HUES6 (cell line): ENCODE measurements around the gene TJAP1.

Experiments used
- H3K27ac ChIP-seq: 2 replicates; pipeline ENCODE4 v1.7.0; 2013; ENCODE audit warnings: low read depth, mild to moderate bottlenecking, low read length, inconsistent platforms
- H3K27me3 ChIP-seq: 2 replicates; pipeline ENCODE4 v1.6.1; 2013; ENCODE audit warnings: low read length; ENCODE audit not compliant: control insufficient read depth, insufficient read depth
- H3K36me3 ChIP-seq: 2 replicates; pipeline ENCODE4 v1.6.1; 2013; ENCODE audit warnings: low read length; ENCODE audit not compliant: control insufficient read depth, insufficient read depth
- H3K4me1 ChIP-seq: 2 replicates; pipeline ENCODE4 v1.6.1; 2013; ENCODE audit warnings: low read length; ENCODE audit not compliant: control insufficient read depth, insufficient read depth
- H3K4me3 ChIP-seq: 2 replicates; pipeline ENCODE4 v1.5.1; 2013; ENCODE audit warnings: low read depth, low read length
- H3K9ac ChIP-seq: one replicate; pipeline ENCODE4 v1.6.1; 2013; ENCODE audit warnings: mild to moderate bottlenecking, low read length
- H3K9me3 ChIP-seq: 2 replicates; pipeline ENCODE4 v1.6.1; 2013; ENCODE audit warnings: low read depth, low read length; ENCODE audit not compliant: control insufficient read depth, insufficient read depth

TJAP1 gene

DNA sequence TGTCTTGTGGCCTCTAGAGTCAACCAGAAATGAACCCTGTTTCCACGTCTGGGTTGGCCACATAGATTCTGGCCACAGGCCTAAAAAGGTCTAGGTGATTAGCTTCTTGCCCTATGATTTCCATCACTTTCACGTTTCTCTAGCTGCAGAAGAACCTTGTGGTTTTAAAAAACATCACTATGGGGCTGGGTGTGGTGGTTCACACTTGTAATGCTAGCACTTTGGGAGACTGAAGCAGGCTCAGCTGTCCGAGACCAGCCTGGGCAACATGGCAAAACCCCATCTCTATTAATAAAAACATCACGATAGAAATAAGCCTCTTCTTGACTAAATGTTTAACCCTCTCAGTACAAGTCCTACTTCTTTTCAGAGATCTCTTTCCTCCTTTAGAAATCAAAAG lies 67.1 kb downstream of the TJAP1 start:
- Histone ChIP-seq H3K9ac (no peak overlapping the region), H3K27ac (no peak overlapping the region), H3K9me3 (no peaks in the 10 kb centered on the region), H3K4me1 (no peaks in the 10 kb centered on the region), H3K27me3 (no peaks in the 10 kb centered on the region), H3K4me3 (no peak overlapping the region), H3K36me3 (peaks cover 91% of the 10 kb centered on the region)

- H3K9me3 ChIP-seq: no peaks in the 10 kb centered on the region
- H3K36me3 ChIP-seq: peaks cover 94% of the 10 kb centered on the region
- no peaks in the 10 kb centered on the region for H3K4me1 ChIP-seq
- H3K9ac ChIP-seq: no peak overlapping the region
- H3K27me3 ChIP-seq: no peaks in the 10 kb centered on the region
- H3K4me3 ChIP-seq: no peak overlapping the region
- no peak overlapping the region for H3K27ac ChIP-seq
These were observed 69.9 kb downstream of the TJAP1 start for GRCh38 chr6:43547222-43547621.
